AG09309 (cell line): ENCODE data around the gene UMOD.

Experiments
- DNase-seq: peaks from one replicate; pipeline ENCODE4 v3.0.0-alpha.2; 2010; ENCODE audit warnings: low read depth
- H3K4me3 ChIP-seq: 2 replicates; pipeline ENCODE4 v1.5.1; 2011; ENCODE audit warnings: mild to moderate bottlenecking, low read depth, low read length, moderate library complexity; ENCODE audit not compliant: control insufficient read depth
- TF ChIP-seq, protein P1 (sequence below): IDR thresholded peaks from 2 replicates; pipeline ENCODE4 v1.5.1; 2011; ENCODE audit warnings: mild to moderate bottlenecking, low read depth, low read length, inconsistent platforms; ENCODE audit not compliant: insufficient read depth, control insufficient read depth; ENCODE audit errors: missing control alignments

The UMOD gene

DNA sequence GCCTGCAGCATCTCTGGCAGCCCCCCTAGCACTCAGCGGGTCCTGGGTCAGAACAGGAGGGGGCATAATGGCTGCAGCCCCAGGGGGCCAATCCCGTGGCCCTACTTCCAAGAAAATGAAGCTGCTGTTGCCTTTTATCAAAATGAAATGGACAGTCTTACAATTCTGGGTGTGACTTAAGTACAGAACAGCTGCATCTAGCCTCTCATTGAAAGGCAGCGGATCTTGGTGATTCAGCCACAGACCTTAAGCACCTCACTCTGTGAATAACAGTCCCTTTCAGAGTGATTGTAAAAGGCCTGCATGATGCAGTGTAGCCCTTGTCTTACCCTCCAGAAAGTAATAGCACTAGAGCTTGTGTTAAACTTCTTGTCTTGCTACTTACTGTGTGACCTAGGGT is 11.5 kb upstream of the UMOD start:
- no peak overlapping the region for H3K4me3 ChIP-seq
- TF ChIP-seq, protein P1, sequence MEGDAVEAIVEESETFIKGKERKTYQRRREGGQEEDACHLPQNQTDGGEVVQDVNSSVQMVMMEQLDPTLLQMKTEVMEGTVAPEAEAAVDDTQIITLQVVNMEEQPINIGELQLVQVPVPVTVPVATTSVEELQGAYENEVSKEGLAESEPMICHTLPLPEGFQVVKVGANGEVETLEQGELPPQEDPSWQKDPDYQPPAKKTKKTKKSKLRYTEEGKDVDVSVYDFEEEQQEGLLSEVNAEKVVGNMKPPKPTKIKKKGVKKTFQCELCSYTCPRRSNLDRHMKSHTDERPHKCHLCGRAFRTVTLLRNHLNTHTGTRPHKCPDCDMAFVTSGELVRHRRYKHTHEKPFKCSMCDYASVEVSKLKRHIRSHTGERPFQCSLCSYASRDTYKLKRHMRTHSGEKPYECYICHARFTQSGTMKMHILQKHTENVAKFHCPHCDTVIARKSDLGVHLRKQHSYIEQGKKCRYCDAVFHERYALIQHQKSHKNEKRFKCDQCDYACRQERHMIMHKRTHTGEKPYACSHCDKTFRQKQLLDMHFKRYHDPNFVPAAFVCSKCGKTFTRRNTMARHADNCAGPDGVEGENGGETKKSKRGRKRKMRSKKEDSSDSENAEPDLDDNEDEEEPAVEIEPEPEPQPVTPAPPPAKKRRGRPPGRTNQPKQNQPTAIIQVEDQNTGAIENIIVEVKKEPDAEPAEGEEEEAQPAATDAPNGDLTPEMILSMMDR, result no peak

DNA sequence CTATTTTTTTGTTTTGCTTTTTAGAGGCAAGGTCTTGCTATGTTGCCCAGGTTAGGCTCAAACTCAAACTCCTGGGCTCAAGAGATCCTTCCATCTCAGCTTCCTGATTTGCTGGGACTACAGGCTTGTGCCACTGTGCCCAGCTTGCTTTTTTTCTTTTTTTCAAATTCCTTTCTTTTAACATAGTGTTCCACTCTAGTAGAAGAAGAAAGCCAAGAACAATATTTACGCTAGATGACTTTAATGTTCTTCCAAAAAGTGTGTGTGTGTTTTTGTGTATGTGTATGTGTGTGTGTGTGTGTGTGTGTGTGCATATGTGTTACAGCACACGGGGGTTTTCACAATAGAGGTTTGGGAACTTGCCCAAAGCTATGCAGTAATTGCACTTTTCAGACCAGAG is 10.7 kb upstream of the UMOD start:
- TF ChIP-seq, protein P1, result no peak
- no peak for DNase-seq

More for the DNA sequence above, 11.5 kb upstream of the UMOD start:
- DNase-seq, result no peak

DNA sequence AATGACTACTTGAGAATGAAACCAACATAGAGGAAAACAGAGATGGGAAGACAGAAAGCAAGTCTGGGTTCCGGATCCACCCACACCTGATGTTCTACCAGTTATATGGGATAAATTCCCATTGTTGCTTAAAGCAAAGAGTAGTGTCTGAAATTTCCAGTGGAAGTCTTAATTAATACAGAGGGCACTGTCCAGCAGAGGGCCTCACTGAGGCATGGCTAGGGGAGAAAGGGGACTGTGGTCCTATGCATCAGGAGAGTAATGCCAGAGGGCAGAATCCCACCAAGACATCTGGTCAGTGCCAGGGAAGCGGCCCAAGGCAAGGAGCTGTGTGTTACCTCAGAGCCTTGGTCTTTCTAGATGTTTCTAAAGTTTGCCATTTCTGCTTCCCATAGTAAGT is 7.5 kb upstream of the UMOD start:
- H3K4me3 ChIP-seq, result no peak overlapping the region
- DNase-seq, result no peak
- TF ChIP-seq, protein P1, result no peak

More for the DNA sequence above, 10.7 kb upstream of the UMOD start:
- H3K4me3 ChIP-seq, result no peak overlapping the region

DNA sequence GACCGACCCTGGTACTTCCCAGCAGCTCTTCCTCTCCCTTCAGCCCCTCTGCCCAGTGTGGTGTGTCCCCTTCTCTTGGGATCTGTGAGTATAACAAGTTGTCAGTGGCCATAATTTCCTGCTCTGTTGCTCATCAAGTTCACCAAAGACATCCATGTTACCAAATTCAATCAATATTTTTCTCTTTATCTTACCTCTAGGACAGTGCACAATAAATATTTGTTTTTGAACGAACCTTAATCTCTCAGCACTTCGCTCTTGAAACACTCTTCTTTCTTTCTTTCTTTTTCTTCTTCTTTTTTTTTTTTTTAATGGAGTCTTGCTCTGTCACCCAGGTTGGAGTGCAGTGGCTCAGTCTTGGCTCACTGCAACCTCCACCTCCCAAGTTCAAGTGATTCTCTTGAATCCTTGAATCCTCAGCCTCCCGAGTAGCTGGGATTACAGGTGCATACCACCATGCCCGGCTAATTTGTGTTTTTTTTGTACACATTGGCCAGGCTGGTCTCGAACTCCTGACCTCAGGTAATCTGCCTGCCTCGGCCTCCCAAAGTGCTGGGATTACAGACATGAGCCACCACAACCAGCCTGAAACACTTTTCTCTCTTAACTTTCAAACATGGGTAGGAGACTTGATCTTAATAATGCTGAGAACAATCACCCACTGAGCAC is 2.7 kb upstream of the UMOD start:
- TF ChIP-seq, protein P1, result no peak
- H3K4me3 ChIP-seq, result no peak overlapping the region
- no peak for DNase-seq

DNA sequence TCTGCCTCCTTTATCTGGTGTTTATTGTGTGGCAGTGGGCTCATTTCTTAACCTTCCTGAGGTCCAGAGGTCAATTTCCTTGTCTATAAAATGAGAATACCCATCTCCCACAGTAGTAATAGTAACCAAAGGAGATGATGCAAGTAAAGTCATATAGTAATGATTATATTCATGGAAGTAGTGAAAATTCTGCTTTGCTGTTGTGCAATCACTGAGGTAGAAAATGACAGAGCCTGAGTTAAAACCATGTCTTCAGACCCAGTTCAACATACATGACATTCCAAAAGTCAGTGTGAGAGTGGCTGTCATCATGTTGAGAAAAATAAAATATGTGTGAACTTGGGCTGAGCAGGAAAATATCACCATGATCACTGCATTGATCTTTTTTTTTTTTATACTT is 864 bp upstream of the UMOD start:
- no peak for DNase-seq
- no peak overlapping the region for H3K4me3 ChIP-seq
- TF ChIP-seq, protein P1, result no peak

DNA sequence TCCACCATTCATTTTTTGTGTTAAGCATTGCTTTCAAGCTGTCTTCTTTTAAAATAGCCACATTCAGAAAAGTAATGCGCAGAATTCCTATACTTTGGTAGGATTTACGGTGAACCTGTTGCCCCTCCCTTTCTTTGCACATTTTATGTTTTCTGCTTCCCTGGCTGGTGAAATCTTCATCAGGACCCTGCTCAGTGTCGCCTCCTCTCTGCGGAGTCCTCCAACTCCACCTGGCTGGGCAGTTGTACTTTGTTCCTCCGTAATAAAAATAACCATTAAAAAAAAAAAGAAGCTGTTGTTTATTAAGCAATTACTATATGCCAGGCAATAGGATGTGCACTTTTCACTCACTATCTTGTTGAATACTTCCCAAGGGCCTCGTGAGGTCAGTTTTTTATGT is 2.9 kb downstream of the UMOD start:
- DNase-seq, result no peak
- no peak overlapping the region for H3K4me3 ChIP-seq
- TF ChIP-seq, protein P1, result no peak
